ENCODE data around the gene PDLIM4. TPM values are rescaled to one million over a fixed set of nuclear protein-coding genes. Genes with fewer than 3 reads are reported as not detected.

PDLIM4 gene
- total and polyA plus RNA-seq, 11 donors = 2.4 to 16.9 (median 8.1) TPM

- H3K36me3 ChIP-seq = peaks cover 0 to 10% (median 0%) of the 10 kb centered on the region in 9 donors
- ATAC-seq (no peak), DNase-seq (peak in 1 of 5 donors; percentile 15)
- TF ChIP-seq POLR2A (IDR thresholded peaks at IDR 0.05) = no peak
- TF ChIP-seq, protein P1, sequence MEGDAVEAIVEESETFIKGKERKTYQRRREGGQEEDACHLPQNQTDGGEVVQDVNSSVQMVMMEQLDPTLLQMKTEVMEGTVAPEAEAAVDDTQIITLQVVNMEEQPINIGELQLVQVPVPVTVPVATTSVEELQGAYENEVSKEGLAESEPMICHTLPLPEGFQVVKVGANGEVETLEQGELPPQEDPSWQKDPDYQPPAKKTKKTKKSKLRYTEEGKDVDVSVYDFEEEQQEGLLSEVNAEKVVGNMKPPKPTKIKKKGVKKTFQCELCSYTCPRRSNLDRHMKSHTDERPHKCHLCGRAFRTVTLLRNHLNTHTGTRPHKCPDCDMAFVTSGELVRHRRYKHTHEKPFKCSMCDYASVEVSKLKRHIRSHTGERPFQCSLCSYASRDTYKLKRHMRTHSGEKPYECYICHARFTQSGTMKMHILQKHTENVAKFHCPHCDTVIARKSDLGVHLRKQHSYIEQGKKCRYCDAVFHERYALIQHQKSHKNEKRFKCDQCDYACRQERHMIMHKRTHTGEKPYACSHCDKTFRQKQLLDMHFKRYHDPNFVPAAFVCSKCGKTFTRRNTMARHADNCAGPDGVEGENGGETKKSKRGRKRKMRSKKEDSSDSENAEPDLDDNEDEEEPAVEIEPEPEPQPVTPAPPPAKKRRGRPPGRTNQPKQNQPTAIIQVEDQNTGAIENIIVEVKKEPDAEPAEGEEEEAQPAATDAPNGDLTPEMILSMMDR (IDR thresholded peaks at IDR 0.05) = no peak
- H3K27me3 ChIP-seq = no peaks in the 10 kb centered on the region
- H3K4me3 ChIP-seq = no peak overlapping the region
- H3K27ac ChIP-seq = peak overlapping the region in 1 of 12 donors; percentile 97
- no peaks in the 10 kb centered on the region for H3K9me3 ChIP-seq
- H3K4me1 ChIP-seq = peaks cover 0 to 40% (median 22%) of the 10 kb centered on the region in 12 donors
- intact Hi-C loops (cut with DNase I) = no loop called here
- WGBS, 4 donors = 73 to 88% (median 84%) methylated on average over 7 to 8 of the region's 8 CpGs
Observed at GRCh38 chr5:132268769-132269551, 11.5 kb downstream of the PDLIM4 start.

DNA sequence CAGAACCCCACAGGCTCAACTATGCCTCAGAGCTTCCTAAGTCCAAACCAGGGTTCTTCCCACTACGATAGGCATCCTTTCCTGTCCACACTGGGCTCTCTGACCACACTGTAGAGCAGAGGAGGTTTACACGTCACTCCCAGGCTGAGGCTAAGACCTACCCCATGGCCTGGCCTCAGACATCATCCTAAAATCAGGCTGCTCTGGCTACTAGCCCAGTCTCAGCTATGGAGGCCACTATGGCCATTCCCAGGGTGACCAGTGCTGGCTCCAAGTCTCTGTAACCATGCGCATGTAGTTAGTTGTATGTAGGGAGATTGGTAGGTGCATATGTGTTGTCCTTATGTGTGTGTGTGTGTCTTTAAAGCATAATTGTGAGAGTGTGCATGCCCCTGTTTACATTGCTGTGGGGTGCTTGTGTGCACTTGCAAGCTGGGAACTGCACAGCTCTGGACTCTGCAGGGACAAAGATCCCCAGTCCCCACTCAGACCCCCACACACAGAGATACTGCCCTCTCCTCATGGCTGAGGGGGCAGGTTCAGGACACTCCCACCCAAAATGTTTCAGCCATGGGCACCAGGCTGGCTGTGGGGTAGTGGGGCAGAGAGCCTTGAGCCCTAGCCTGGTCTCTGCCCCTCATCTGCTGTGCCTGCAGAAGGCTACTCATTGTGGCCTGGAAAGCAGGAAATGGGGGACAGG is 12.3 kb downstream of the PDLIM4 start:
- Histone ChIP-seq H3K27ac (peak overlapping the region in 1 of 12 donors; percentile 97), H3K27me3 (no peaks in the 10 kb centered on the region), H3K9me3 (no peaks in the 10 kb centered on the region), H3K4me1 (peaks cover 0 to 32% (median 16%) of the 10 kb centered on the region in 12 donors), H3K36me3 (peaks cover 0 to 10% (median 0%) of the 10 kb centered on the region in 9 donors), H3K4me3 (no peak overlapping the region)
- 90 to 97% (median 96%) methylated on average over 3 of the region's 3 CpGs for WGBS, 4 donors
- ATAC-seq (no peak), DNase-seq (no peak)
- TF ChIP-seq, protein P1 (IDR thresholded peaks at IDR 0.05) = no peak
- no peak for TF ChIP-seq POLR2A (IDR thresholded peaks at IDR 0.05)
- intact Hi-C loops (cut with DNase I) = loop anchor here in 5 of 10 donors (5.0 to 10.0 kb wide), 6 partner anchors 32 to 235 kb away; no protein-coding TSS in a partner anchor

DNA sequence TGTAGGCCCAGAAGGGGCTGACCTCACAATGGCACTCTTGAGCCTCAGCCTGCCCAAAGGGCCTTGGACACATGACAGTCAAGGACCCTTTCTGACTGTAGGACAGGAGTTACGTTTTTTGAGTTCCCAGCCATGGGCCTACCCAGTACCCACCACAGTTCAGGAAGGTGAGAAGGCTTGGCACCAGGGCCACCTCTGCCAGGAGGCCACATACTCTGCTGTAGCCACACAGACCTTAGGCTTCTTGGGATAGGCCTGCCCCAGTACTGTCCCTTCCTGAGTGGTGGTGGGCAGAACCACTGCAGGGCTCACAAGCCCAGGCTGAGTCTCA is 12.8 kb downstream of the PDLIM4 start:
- Histone ChIP-seq H3K4me3 (no peak overlapping the region), H3K36me3 (peaks cover 0 to 10% (median 0%) of the 10 kb centered on the region in 9 donors), H3K4me1 (peaks cover 0 to 27% (median 12%) of the 10 kb centered on the region in 12 donors), H3K27me3 (no peaks in the 10 kb centered on the region), H3K9me3 (no peaks in the 10 kb centered on the region), H3K27ac (peak overlapping the region in 1 of 12 donors; percentile 45)
- TF ChIP-seq, protein P1 (IDR thresholded peaks at IDR 0.05) = no peak
- no peak for TF ChIP-seq POLR2A (IDR thresholded peaks at IDR 0.05)
- intact Hi-C loops (cut with DNase I) = loop anchor here in 5 of 10 donors (5.0 to 10.0 kb wide), 6 partner anchors 33 to 235 kb away; no protein-coding TSS in a partner anchor
- 97 to 100% (median 100%) methylated on average over 1 of the region's 1 CpG for WGBS, 4 donors
- ATAC-seq (no peak), DNase-seq (no peak)

- Histone ChIP-seq H3K4me1 (peaks cover 0 to 22% (median 8%) of the 10 kb centered on the region in 12 donors), H3K4me3 (no peak overlapping the region), H3K27ac (peak overlapping the region in 1 of 12 donors; percentile 45), H3K9me3 (no peaks in the 10 kb centered on the region), H3K27me3 (no peaks in the 10 kb centered on the region), H3K36me3 (peaks cover 0 to 10% (median 0%) of the 10 kb centered on the region in 9 donors)
- DNase-seq = no peak
- WGBS, 4 donors = 93 to 94% (median 93%) methylated on average over 6 of the region's 6 CpGs
- TF ChIP-seq, protein P1 (IDR thresholded peaks at IDR 0.05) = no peak
- TF ChIP-seq POLR2A (IDR thresholded peaks at IDR 0.05) = no peak
- intact Hi-C loops (cut with DNase I) = loop anchor here in 5 of 10 donors (5.0 to 10.0 kb wide), 6 partner anchors 33 to 234 kb away; no protein-coding TSS in a partner anchor
- ATAC-seq = no peak
Observed at GRCh38 chr5:132270706-132271105, 13.2 kb downstream of the PDLIM4 start.

Measured in heart left ventricle (tissue), 16 donors.